ENCODE results near the gene COX10.

DNA sequence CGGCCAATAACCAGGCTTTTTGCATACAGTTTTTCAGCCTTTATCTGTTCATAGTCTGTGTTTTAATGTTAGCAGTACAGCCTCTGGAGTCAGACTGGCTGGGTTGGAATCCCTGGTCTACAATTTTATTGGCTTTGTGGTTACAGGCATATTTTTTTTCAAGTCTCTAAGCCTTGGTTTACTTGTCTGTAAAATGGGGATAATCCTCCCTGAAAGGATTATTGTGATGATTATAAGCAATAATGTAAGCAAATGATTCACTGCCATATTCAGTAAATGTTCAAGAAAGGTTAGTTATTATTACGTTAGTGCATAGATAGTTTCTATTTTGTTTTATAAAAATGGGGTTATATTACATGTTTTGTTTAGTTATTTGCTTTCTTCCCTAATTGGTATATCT is 15.7 kb downstream of the COX10 start:
- TF ChIP-seq, protein P1, sequence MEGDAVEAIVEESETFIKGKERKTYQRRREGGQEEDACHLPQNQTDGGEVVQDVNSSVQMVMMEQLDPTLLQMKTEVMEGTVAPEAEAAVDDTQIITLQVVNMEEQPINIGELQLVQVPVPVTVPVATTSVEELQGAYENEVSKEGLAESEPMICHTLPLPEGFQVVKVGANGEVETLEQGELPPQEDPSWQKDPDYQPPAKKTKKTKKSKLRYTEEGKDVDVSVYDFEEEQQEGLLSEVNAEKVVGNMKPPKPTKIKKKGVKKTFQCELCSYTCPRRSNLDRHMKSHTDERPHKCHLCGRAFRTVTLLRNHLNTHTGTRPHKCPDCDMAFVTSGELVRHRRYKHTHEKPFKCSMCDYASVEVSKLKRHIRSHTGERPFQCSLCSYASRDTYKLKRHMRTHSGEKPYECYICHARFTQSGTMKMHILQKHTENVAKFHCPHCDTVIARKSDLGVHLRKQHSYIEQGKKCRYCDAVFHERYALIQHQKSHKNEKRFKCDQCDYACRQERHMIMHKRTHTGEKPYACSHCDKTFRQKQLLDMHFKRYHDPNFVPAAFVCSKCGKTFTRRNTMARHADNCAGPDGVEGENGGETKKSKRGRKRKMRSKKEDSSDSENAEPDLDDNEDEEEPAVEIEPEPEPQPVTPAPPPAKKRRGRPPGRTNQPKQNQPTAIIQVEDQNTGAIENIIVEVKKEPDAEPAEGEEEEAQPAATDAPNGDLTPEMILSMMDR (IDR thresholded peaks at IDR 0.05), result no peak
- TF ChIP-seq POLR2A (IDR thresholded peaks at IDR 0.05), result no peak

Measured in body of pancreas (tissue), 4 donors.